GM21619 (cell line): ENCODE data around the gene IKZF3.
"Not testable (repeated sequence)": the region's sequence is repeated elsewhere in the genome, so short reads cannot be mapped to it uniquely, and the experiment has no call there.

Experiments used
- ATAC-seq: cut with Tn5 transposase; IDR thresholded peaks from one replicate; pipeline ENCODE4 v1.9.1; 2021; ENCODE audit not compliant: unreplicated experiment

IKZF3 gene

GRCh38 chr17:39863918-39864746, at the start of gene IKZF3:
IKZF3 (minus strand) TSS chr17:39864312; CDS start chr17:39864126, 186 bp downstream.
- ATAC-seq, result peak; percentile 25

GRCh38 chr17:39908789-39909352, 44.8 kb upstream of the IKZF3 start:
- ATAC-seq, result no peak

- no peak for ATAC-seq
Measured at GRCh38 chr17:39904990-39905288, 40.8 kb upstream of the IKZF3 start.

- ATAC-seq, result no peak
Measured at GRCh38 chr17:39903158-39903884, 39.2 kb upstream of the IKZF3 start.

- ATAC-seq, result not testable (repeated sequence)
Measured at GRCh38 chr17:39902027-39902426, 37.9 kb upstream of the IKZF3 start.

GRCh38 chr17:39899215-39899614, 35.1 kb upstream of the IKZF3 start:
- ATAC-seq, result no peak

GRCh38 chr17:39898088-39898487, 34.0 kb upstream of the IKZF3 start:
- ATAC-seq, result no peak

- no peak for ATAC-seq
Measured at GRCh38 chr17:39894681-39895376, 30.7 kb upstream of the IKZF3 start.

GRCh38 chr17:39889200-39889599, 25.1 kb upstream of the IKZF3 start:
- ATAC-seq, result no peak

- ATAC-seq, result no peak
Measured at GRCh38 chr17:39887078-39887477, 23.0 kb upstream of the IKZF3 start.

GRCh38 chr17:39886102-39886501, 22.0 kb upstream of the IKZF3 start:
- not testable (repeated sequence) for ATAC-seq

GRCh38 chr17:39872751-39873150, 8.6 kb upstream of the IKZF3 start:
- no peak for ATAC-seq

GRCh38 chr17:39871801-39872200, 7.7 kb upstream of the IKZF3 start:
- ATAC-seq, result no peak

- no peak for ATAC-seq
Measured at GRCh38 chr17:39870776-39871175, 6.7 kb upstream of the IKZF3 start.

GRCh38 chr17:39868554-39868942, 4.4 kb upstream of the IKZF3 start:
- no peak for ATAC-seq

- ATAC-seq, result no peak
Measured at GRCh38 chr17:39867880-39868553, 3.9 kb upstream of the IKZF3 start, which contains the start of gene ZPBP2. ZPBP2 (plus strand) TSS chr17:39868202; CDS start chr17:39868355, 153 bp downstream.

GRCh38 chr17:39867084-39867879, 3.2 kb upstream of the IKZF3 start:
- ATAC-seq, result peak; percentile 47

GRCh38 chr17:39866013-39866730, 2.1 kb upstream of the IKZF3 start:
- no peak for ATAC-seq

GRCh38 chr17:39863244-39863917, 731 bp downstream of the IKZF3 start:
- ATAC-seq, result no peak
